B cell (primary cell): Measurements from ENCODE around the gene SPTB. TPM values are rescaled to one million over a fixed set of nuclear protein-coding genes. Genes with fewer than 3 reads are reported as not detected.

Source experiments
- ATAC-seq: fragments of 200-7000 bp; cut with Tn5 transposase; one replicate; pipeline ENCODE4 v1.10.0; 2021; ENCODE audit warnings: low read depth, mild to moderate bottlenecking, moderate number of reproducible peaks, moderate library complexity
- CTCF ChIA-PET: fragments of 350-600 bp; sonication (Branson Sonifier 250); formaldehyde crosslinking; loops from one replicate; lab custom pipeline; 2021; ENCODE audit warnings: antibody characterized with exemption, inconsistent platforms; lab: Charles Lee
- POLR2A ChIA-PET: fragments of 350-600 bp; sonication (Branson Sonifier 250); formaldehyde crosslinking; loops from one replicate; lab custom pipeline; 2021; ENCODE audit warnings: antibody characterized with exemption; lab: Charles Lee
- DNase-seq: peaks from one replicate; pipeline ENCODE4 v3.0.0; 2013
- H2AFZ ChIP-seq: 2 replicates; pipeline ENCODE4 v1.6.1; 2012; ENCODE audit warnings: mild to moderate bottlenecking, low read depth, low read length; ENCODE audit not compliant: insufficient read depth, poor library complexity, severe bottlenecking
- H3K27ac ChIP-seq, 2 donors: 1 replicate in 1 of 2; 2 replicates in 1 of 2; pipeline ENCODE4 v1.5.1; 2012 to 2013; ENCODE audit warnings: low read length in 2 of 2, mild to moderate bottlenecking in 2 of 2, moderate library complexity in 1 of 2
- H3K27me3 ChIP-seq, 4 experiments: fragments of 200-600 bp in 1 of 4; sonication (generic) in 1 of 4; replicated peaks in 1 of 4; 1 replicate in 2 of 4; 2 replicates in 2 of 4; pipeline versions ENCODE4 v1.6.1 to v1.7.0; 2013 to 2016; ENCODE audit warnings: low read length in 3 of 4, mild to moderate bottlenecking in 2 of 4, mixed read lengths in 1 of 4, moderate library complexity in 1 of 4; ENCODE audit not compliant: insufficient read depth in 4 of 4, control insufficient read depth in 3 of 4; ENCODE audit errors: control extremely low read depth in 1 of 4
- H3K36me3 ChIP-seq, 2 experiments: replicated peaks in 1 of 2; 1 replicate in 1 of 2; 2 replicates in 1 of 2; pipeline versions ENCODE4 v1.6.1 to v1.7.1; 2013; ENCODE audit warnings: low read length in 1 of 2; ENCODE audit not compliant: insufficient read depth in 2 of 2, control insufficient read depth in 1 of 2; ENCODE audit errors: control extremely low read depth in 1 of 2, extremely low read depth in 1 of 2
- H3K4me1 ChIP-seq, 2 donors: fragments of 200-600 bp in 1 of 2; sonication (generic) in 1 of 2; 1 replicate in 1 of 2; 2 replicates in 1 of 2; pipeline versions ENCODE4 v1.5.1 to v1.6.1; 2013 to 2017; ENCODE audit warnings: low read length in 2 of 2; ENCODE audit not compliant: control insufficient read depth in 2 of 2, insufficient read depth in 2 of 2
- H3K4me2 ChIP-seq: replicated peaks from 2 replicates; pipeline ENCODE3; 2012; ENCODE audit warnings: mild to moderate bottlenecking, low read depth, low read length; ENCODE audit not compliant: poor library complexity, severe bottlenecking
- H3K4me3 ChIP-seq, 5 experiments: fragments of 200-600 bp in 1 of 5; sonication (generic) in 1 of 5; 1 replicate in 3 of 5; 2 replicates in 2 of 5; pipeline versions ENCODE4 v1.5.1 to v1.7.0; 2011 to 2016; ENCODE audit warnings: low read length in 4 of 5, mild to moderate bottlenecking in 4 of 5, low read depth in 2 of 5, control low read depth in 1 of 5, moderate library complexity in 1 of 5; ENCODE audit not compliant: insufficient read depth in 1 of 5; ENCODE audit errors: control extremely low read depth in 1 of 5, extremely low read depth in 1 of 5
- H3K79me2 ChIP-seq: fragments of 200-600 bp; sonication (generic); one replicate; pipeline ENCODE4 v1.6.0; 2016; ENCODE audit warnings: low read length; ENCODE audit not compliant: control insufficient read depth, insufficient read depth
- H3K9ac ChIP-seq: fragments of 200-600 bp; sonication (generic); 2 replicates; pipeline ENCODE4 v1.6.1; 2017; ENCODE audit warnings: mild to moderate bottlenecking, low read length, moderate library complexity
- H3K9me3 ChIP-seq, 3 donors: one replicate each; pipeline versions ENCODE4 v1.6.1 to v1.7.1; 2013; ENCODE audit warnings: low read length in 2 of 3; ENCODE audit not compliant: control insufficient read depth in 2 of 3, insufficient read depth in 1 of 3; ENCODE audit errors: control extremely low read depth in 1 of 3
- H4K20me1 ChIP-seq: 2 replicates; pipeline ENCODE4 v1.6.0; 2012; ENCODE audit warnings: mild to moderate bottlenecking, low read length; ENCODE audit not compliant: insufficient read depth, control insufficient read depth, poor library complexity, severe bottlenecking
- H3K27ac Mint-ChIP-seq: one replicate; pipeline ENCODE4 v1.8.0; 2021; ENCODE audit warnings: mixed read lengths
- H3K27me3 Mint-ChIP-seq: one replicate; pipeline ENCODE4 v1.8.0; 2021; ENCODE audit warnings: mixed read lengths
- H3K4me1 Mint-ChIP-seq: one replicate; pipeline ENCODE4 v1.8.0; 2021; ENCODE audit warnings: mixed read lengths
- H3K4me3 Mint-ChIP-seq: one replicate; pipeline ENCODE4 v1.8.0; 2021; ENCODE audit warnings: mixed read lengths
- H3K9me3 Mint-ChIP-seq: one replicate; pipeline ENCODE4 v1.8.0; 2022; ENCODE audit warnings: mixed read lengths; ENCODE audit not compliant: insufficient read depth
- CTCF ChIP-seq: fragments of 200-600 bp; IDR thresholded peaks from one replicate; pipeline ENCODE4 v1.8.0; 2022; ENCODE audit warnings: antibody characterized with exemption, mild to moderate bottlenecking
- EZH2 ChIP-seq: IDR thresholded peaks from 2 replicates; pipeline ENCODE4 v1.6.1; 2012; ENCODE audit warnings: borderline replicate concordance, low read depth, mild to moderate bottlenecking, moderate library complexity, low read length; ENCODE audit not compliant: insufficient read depth, poor library complexity, severe bottlenecking
- WGBS: methylation state at CpG from one replicate; pipeline ENCODE4 v1.1.5; 2013; ENCODE audit warnings: missing lambda C conversion rate; ENCODE audit not compliant: insufficient coverage; 5-methylcytosine and 5-hydroxymethylcytosine counted together
- intact Hi-C: fragments of 100-400 bp; cut with micrococcal nuclease; formaldehyde crosslinking; loops from one replicate; pipeline ENCODE4 v1.10.0; 2022
- polyA plus RNA-seq: library from polyadenylated mRNA; depleted of rRNA; stranded (reverse); fragments of >200 nt; gene quantifications from 2 replicates; pipeline ENCODE4 v1.2.3, GENCODE V29; 2012
- total RNA-seq, 2 donors: library from RNA; stranded (reverse); fragments of 120-200 nt in 1 of 2; gene quantifications; 1 replicate in 1 of 2; 2 replicates in 1 of 2; pipeline versions ENCODE4 v1.2.3 to v1.2.4, GENCODE V29; 2013 to 2022

Gene SPTB
- total and polyA plus RNA-seq, 2 donors (not counting 1 experiment from before 2014, with no cell fraction given) = 0.12 TPM; not detected in 1

GRCh38 chr14:64868841-64869240 is 10.9 kb downstream of the SPTB start:
- intact Hi-C loops = no loop called here
- POLR2A ChIA-PET = no interaction called here
- ATAC-seq (no peak), DNase-seq (no peak)
- Mint-ChIP-seq H3K4me1 (peaks cover 6% of the 10 kb centered on the region), H3K4me3 (no peak overlapping the region), H3K9me3 (no peaks in the 10 kb centered on the region), H3K27me3 (peaks cover 24% of the 10 kb centered on the region), H3K27ac (no peak overlapping the region)
- H3K4me2 ChIP-seq = no peak overlapping the region
- no peak overlapping the region for H2AFZ ChIP-seq
- no peaks in the 10 kb centered on the region for H4K20me1 ChIP-seq
- H3K4me1 ChIP-seq = peaks cover 3 to 4% of the 10 kb centered on the region in 2 donors
- peaks cover 0 to 7% (median 2%) of the 10 kb centered on the region in 4 experiments for H3K27me3 ChIP-seq
- H3K9me3 ChIP-seq = no peaks in the 10 kb centered on the region
- no CpG with 5 or more reads among the region's 1 CpG for WGBS
- H3K79me2 ChIP-seq = no peaks in the 10 kb centered on the region
- no peak overlapping the region for H3K4me3 ChIP-seq
- CTCF ChIA-PET = interaction anchor here (1.0 to 2.9 kb wide), 2 partner anchors 17 to 22 kb away, joined by 3 to 17 read pairs; no protein-coding TSS in a partner anchor
- H3K36me3 ChIP-seq = no peaks in the 10 kb centered on the region
- H3K9ac ChIP-seq = no peak overlapping the region
- TF ChIP-seq EZH2 = no peak
- TF ChIP-seq CTCF = no peak
- H3K27ac ChIP-seq = no peak overlapping the region

GRCh38 chr14:64868379-64868778 is 11.3 kb downstream of the SPTB start:
- no peak for TF ChIP-seq CTCF
- no peak for TF ChIP-seq EZH2
- no peak overlapping the region for H3K4me3 ChIP-seq
- no peak for ATAC-seq
- peaks cover 24% of the 10 kb centered on the region for H3K27me3 Mint-ChIP-seq
- no peaks in the 10 kb centered on the region for H3K9me3 ChIP-seq
- H2AFZ ChIP-seq = no peak overlapping the region
- no peak overlapping the region for H3K27ac Mint-ChIP-seq
- ChIA-PET CTCF (interaction anchor here (1.0 to 2.9 kb wide), 2 partner anchors 18 to 23 kb away, joined by 3 to 17 read pairs; no protein-coding TSS in a partner anchor), POLR2A (no interaction called here)
- no peaks in the 10 kb centered on the region for H3K9me3 Mint-ChIP-seq
- H3K4me1 ChIP-seq = peaks cover 3 to 4% of the 10 kb centered on the region in 2 donors
- H3K4me3 Mint-ChIP-seq = no peak overlapping the region
- H4K20me1 ChIP-seq = no peaks in the 10 kb centered on the region
- H3K79me2 ChIP-seq = no peaks in the 10 kb centered on the region
- H3K4me1 Mint-ChIP-seq = peaks cover 6% of the 10 kb centered on the region
- no peak overlapping the region for H3K9ac ChIP-seq
- intact Hi-C loops = no loop called here
- H3K36me3 ChIP-seq = no peaks in the 10 kb centered on the region
- H3K4me2 ChIP-seq = no peak overlapping the region
- no CpG with 5 or more reads among the region's 2 CpGs for WGBS
- H3K27me3 ChIP-seq = peaks cover 0 to 7% (median 2%) of the 10 kb centered on the region in 4 experiments
- H3K27ac ChIP-seq = no peak overlapping the region
- DNase-seq = no peak
